Measurements from ENCODE around the gene FLRT2. TPM values are rescaled to one million over a fixed set of nuclear protein-coding genes. Genes with fewer than 3 reads are reported as not detected.

Gene FLRT2
- not detected in 2 replicates for total RNA-seq
- total RNA-seq (2013) = 1.8 TPM
- not detected in 2 replicates for polyA plus RNA-seq
- polyA minus RNA-seq = under 0.01 TPM in 1 of 2 replicates, not detected in the other

DNA sequence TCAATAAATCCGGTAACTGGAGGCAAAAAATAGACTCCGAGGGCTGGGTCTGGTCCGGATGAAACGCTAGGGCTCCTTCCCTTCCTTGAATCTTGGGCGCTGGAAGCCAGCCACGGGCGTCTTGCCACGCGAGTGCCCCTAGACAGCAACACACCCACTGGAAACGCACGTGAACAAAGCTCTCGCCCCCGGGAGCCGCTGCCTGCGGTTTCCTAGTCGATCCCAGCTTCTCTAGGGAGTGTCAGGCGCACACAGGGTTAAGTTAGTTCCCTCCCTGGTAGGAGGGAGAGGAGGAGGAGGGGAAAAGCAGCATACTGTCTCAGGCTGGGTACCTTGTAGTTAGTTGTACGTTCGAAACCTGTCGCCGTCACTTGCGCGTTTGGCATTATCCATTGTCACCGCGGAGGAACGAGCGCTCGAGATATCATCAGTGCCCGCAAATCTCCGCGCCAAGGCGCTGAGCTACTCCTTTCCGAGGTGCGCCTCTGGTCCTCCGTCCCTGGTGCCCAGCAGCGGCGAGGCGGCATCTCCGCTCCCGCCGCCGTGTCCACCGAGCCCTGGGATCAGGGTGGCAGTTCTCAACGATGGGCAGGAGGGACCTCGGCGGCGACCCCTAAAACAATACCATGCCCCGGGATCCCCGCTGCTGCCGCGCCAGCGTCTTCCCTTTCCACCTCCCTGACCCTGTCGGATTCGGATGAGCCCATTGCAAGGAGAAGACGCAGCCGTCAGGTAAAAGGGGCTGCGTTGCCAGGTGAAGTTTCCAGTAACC is at the start of gene FLRT2:
FLRT2 (plus strand) TSS at position 342 of the 772 bp plus-strand sequence. CDS start 91,371 bp downstream, outside the sequence.
- Histone ChIP-seq H3K4me1 (ENCODE audit: control insufficient read depth in 2 of 2, insufficient read depth in 2 of 2, low read length in 2 of 2) (peaks cover 0 to 3% of the 10 kb centered on the region in 2 donors), H3K79me2 (ENCODE audit: control insufficient read depth, insufficient read depth, low read length) (no peaks in the 10 kb centered on the region), H4K20me1 (ENCODE audit: control insufficient read depth, insufficient read depth, low read length, poor library complexity, severe bottlenecking) (no peaks in the 10 kb centered on the region), H3K4me3 (ENCODE audit: control extremely low read depth in 1 of 5, extremely low read depth in 1 of 5, insufficient read depth in 1 of 5, low read depth in 2 of 5, low read length in 4 of 5) (no peak within 1 kb of the TSS), H3K27me3 (replicated peaks in 1 of 4; ENCODE audit: control extremely low read depth in 1 of 4, control insufficient read depth in 3 of 4, insufficient read depth in 4 of 4, low read length in 3 of 4) (peaks cover 0 to 51% (median 18%) of the 10 kb centered on the region in 4 experiments), H3K9ac (ENCODE audit: low read length) (no peak within 1 kb of the TSS), H3K27ac (ENCODE audit: low read length in 2 of 2) (no peak within 1 kb of the TSS), H3K4me2 (replicated peaks; ENCODE audit: low read depth, low read length, poor library complexity, severe bottlenecking) (no peak within 1 kb of the TSS), H3K9me3 (ENCODE audit: control extremely low read depth in 1 of 3, control insufficient read depth in 2 of 3, insufficient read depth in 1 of 3, low read length in 2 of 3) (peaks cover 0 to 47% (median 0%) of the 10 kb centered on the region in 3 donors), H2AFZ (ENCODE audit: insufficient read depth, low read depth, low read length, poor library complexity, severe bottlenecking) (peak within 1 kb of the TSS; percentile 10), H3K36me3 (replicated peaks in 1 of 2; ENCODE audit: control extremely low read depth in 1 of 2, control insufficient read depth in 1 of 2, extremely low read depth in 1 of 2, insufficient read depth in 2 of 2, low read length in 1 of 2) (no peaks in the 10 kb centered on the region)
- Mint-ChIP-seq H3K4me1 (peaks cover 2% of the 10 kb centered on the region), H3K27ac (no peak within 1 kb of the TSS), H3K4me3 (no peak within 1 kb of the TSS), H3K27me3 (peaks cover 57% of the 10 kb centered on the region), H3K9me3 (ENCODE audit: insufficient read depth) (no peaks in the 10 kb centered on the region)
- 7% methylated on average over 55 of the region's 57 CpGs for WGBS (ENCODE audit: insufficient coverage)
- DNase-seq (no peak), ATAC-seq (ENCODE audit: low read depth) (no peak)
- TF ChIP-seq, protein P1, sequence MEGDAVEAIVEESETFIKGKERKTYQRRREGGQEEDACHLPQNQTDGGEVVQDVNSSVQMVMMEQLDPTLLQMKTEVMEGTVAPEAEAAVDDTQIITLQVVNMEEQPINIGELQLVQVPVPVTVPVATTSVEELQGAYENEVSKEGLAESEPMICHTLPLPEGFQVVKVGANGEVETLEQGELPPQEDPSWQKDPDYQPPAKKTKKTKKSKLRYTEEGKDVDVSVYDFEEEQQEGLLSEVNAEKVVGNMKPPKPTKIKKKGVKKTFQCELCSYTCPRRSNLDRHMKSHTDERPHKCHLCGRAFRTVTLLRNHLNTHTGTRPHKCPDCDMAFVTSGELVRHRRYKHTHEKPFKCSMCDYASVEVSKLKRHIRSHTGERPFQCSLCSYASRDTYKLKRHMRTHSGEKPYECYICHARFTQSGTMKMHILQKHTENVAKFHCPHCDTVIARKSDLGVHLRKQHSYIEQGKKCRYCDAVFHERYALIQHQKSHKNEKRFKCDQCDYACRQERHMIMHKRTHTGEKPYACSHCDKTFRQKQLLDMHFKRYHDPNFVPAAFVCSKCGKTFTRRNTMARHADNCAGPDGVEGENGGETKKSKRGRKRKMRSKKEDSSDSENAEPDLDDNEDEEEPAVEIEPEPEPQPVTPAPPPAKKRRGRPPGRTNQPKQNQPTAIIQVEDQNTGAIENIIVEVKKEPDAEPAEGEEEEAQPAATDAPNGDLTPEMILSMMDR (IDR thresholded peaks at IDR 0.05) = no peak
- no peak for TF ChIP-seq EZH2 (IDR thresholded peaks at IDR 0.05; ENCODE audit: borderline replicate concordance, insufficient read depth, low read depth, low read length, poor library complexity, severe bottlenecking)
- ChIA-PET POLR2A (no interaction called here), CTCF (no interaction called here)
- intact Hi-C loops (cut with micrococcal nuclease) = no loop called here

GRCh38 chr14:85481471-85481870 is 48.5 kb upstream of the FLRT2 start:
- H3K4me1 ChIP-seq (ENCODE audit: control insufficient read depth in 2 of 2, insufficient read depth in 2 of 2, low read length in 2 of 2) = no peaks in the 10 kb centered on the region
- H3K9me3 Mint-ChIP-seq (ENCODE audit: insufficient read depth) = no peaks in the 10 kb centered on the region
- ChIA-PET CTCF (no interaction called here), POLR2A (no interaction called here)
- no peak overlapping the region for H3K27ac Mint-ChIP-seq
- no peaks in the 10 kb centered on the region for H3K27me3 Mint-ChIP-seq
- no CpG with 5 or more reads among the region's 3 CpGs for WGBS (ENCODE audit: insufficient coverage)
- TF ChIP-seq, protein P1 (IDR thresholded peaks at IDR 0.05) = no peak
- no peak for TF ChIP-seq EZH2 (IDR thresholded peaks at IDR 0.05; ENCODE audit: borderline replicate concordance, insufficient read depth, low read depth, low read length, poor library complexity, severe bottlenecking)
- H2AFZ ChIP-seq (ENCODE audit: insufficient read depth, low read depth, low read length, poor library complexity, severe bottlenecking) = no peak overlapping the region
- H3K4me1 Mint-ChIP-seq = no peaks in the 10 kb centered on the region
- no peak for ATAC-seq (ENCODE audit: low read depth)
- no peaks in the 10 kb centered on the region for H3K27me3 ChIP-seq (replicated peaks in 1 of 4; ENCODE audit: control extremely low read depth in 1 of 4, control insufficient read depth in 3 of 4, insufficient read depth in 4 of 4, low read length in 3 of 4)
- no peak overlapping the region for H3K4me3 Mint-ChIP-seq
- H3K9ac ChIP-seq (ENCODE audit: low read length) = no peak overlapping the region
- H3K4me2 ChIP-seq (replicated peaks; ENCODE audit: low read depth, low read length, poor library complexity, severe bottlenecking) = no peak overlapping the region
- no peaks in the 10 kb centered on the region for H3K79me2 ChIP-seq (ENCODE audit: control insufficient read depth, insufficient read depth, low read length)
- intact Hi-C loops (cut with micrococcal nuclease) = no loop called here
- no peak overlapping the region for H3K4me3 ChIP-seq (ENCODE audit: control extremely low read depth in 1 of 5, extremely low read depth in 1 of 5, insufficient read depth in 1 of 5, low read depth in 2 of 5, low read length in 4 of 5)
- no peak for DNase-seq
- H3K36me3 ChIP-seq (replicated peaks in 1 of 2; ENCODE audit: control extremely low read depth in 1 of 2, control insufficient read depth in 1 of 2, extremely low read depth in 1 of 2, insufficient read depth in 2 of 2, low read length in 1 of 2) = no peaks in the 10 kb centered on the region
- no peak overlapping the region for H3K27ac ChIP-seq (ENCODE audit: low read length in 2 of 2)
- no peaks in the 10 kb centered on the region for H3K9me3 ChIP-seq (ENCODE audit: control extremely low read depth in 1 of 3, control insufficient read depth in 2 of 3, insufficient read depth in 1 of 3, low read length in 2 of 3)
- no peaks in the 10 kb centered on the region for H4K20me1 ChIP-seq (ENCODE audit: control insufficient read depth, insufficient read depth, low read length, poor library complexity, severe bottlenecking)

Data from B cell (primary cell).